Measurements from ENCODE around the gene ARHGEF37. TPM values are rescaled to one million over a fixed set of nuclear protein-coding genes. Genes with fewer than 3 reads are reported as not detected.

The ARHGEF37 gene
- total and polyA plus RNA-seq, 9 of the 15 experiments (the other 6 are each of a cell fraction or from before 2014, with no cell fraction given), result 0.01 to 0.27 (median 0.05) TPM

GRCh38 chr5:149622466-149622865 is 41.2 kb downstream of the ARHGEF37 start (continued):
- TF ChIP-seq CHD7 (IDR thresholded peaks at IDR 0.05; ENCODE audit: low read depth, low read length) (no peak), FOXA3 (CRISPR knock-in tag; conservative IDR thresholded peaks at IDR 0.05 in 1 of 2, IDR thresholded peaks at IDR 0.05 in 1 of 2) (no peak), PHF8 (IDR thresholded peaks at IDR 0.05; ENCODE audit: borderline replicate concordance, low read length) (no peak), SAFB2 (IDR thresholded peaks at IDR 0.05; ENCODE audit: borderline replicate concordance, low read depth, low read length, severe bottlenecking) (no peak), SMARCA5 (IDR thresholded peaks at IDR 0.05) (no peak)
- TF ChIP-seq, protein P1, sequence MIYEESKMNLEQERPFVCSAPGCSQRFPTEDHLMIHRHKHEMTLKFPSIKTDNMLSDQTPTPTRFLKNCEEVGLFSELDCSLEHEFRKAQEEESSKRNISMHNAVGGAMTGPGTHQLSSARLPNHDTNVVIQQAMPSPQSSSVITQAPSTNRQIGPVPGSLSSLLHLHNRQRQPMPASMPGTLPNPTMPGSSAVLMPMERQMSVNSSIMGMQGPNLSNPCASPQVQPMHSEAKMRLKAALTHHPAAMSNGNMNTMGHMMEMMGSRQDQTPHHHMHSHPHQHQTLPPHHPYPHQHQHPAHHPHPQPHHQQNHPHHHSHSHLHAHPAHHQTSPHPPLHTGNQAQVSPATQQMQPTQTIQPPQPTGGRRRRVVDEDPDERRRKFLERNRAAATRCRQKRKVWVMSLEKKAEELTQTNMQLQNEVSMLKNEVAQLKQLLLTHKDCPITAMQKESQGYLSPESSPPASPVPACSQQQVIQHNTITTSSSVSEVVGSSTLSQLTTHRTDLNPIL (CRISPR knock-in tag; IDR thresholded peaks at IDR 0.05), result no peak

Data from K562 (cell line).